Measurements from ENCODE around the gene IL17RD.
A peak's percentile ranks its signal among the peaks of the same experiment; 100 is the strongest.

IL17RD gene

GRCh38 chr3:57164657-57165573, at the start of gene IL17RD:
Gene IL17RD (minus strand): TSS chr3:57165353. CDS start chr3:57165286, 67 bp downstream.
- DNase-seq: peak in 44 of 56 donors; percentile 11 to 76 (median 44)

GRCh38 chr3:57206423-57206822, 41.3 kb upstream of the IL17RD start:
- no peak for DNase-seq

- no peak for DNase-seq
These were observed 34.7 kb upstream of the IL17RD start, which contains the start of gene HESX1 for GRCh38 chr3:57199895-57200297. Gene HESX1 (minus strand): TSS chr3:57199978. CDS start chr3:57199918, 60 bp downstream.

- no peak for DNase-seq
These were observed 29.5 kb upstream of the IL17RD start for GRCh38 chr3:57194641-57195040.

- DNase-seq: no peak
These were observed 26.9 kb upstream of the IL17RD start for GRCh38 chr3:57192028-57192427.

GRCh38 chr3:57184526-57184925, 19.4 kb upstream of the IL17RD start:
- no peak for DNase-seq

- no peak for DNase-seq
These were observed 14.6 kb upstream of the IL17RD start for GRCh38 chr3:57179580-57180410.

- no peak for DNase-seq
These were observed 10.9 kb upstream of the IL17RD start for GRCh38 chr3:57176045-57176444.

- no peak for DNase-seq
These were observed 8.5 kb upstream of the IL17RD start for GRCh38 chr3:57173687-57174086.

- no peak for DNase-seq
These were observed 5.8 kb upstream of the IL17RD start for GRCh38 chr3:57170946-57171345.

- peak in 38 of 56 donors; percentile 6 to 78 (median 44) for DNase-seq
These were observed 4.9 kb upstream of the IL17RD start for GRCh38 chr3:57169872-57170623.

- no peak for DNase-seq
These were observed 4.0 kb upstream of the IL17RD start for GRCh38 chr3:57169108-57169507.

GRCh38 chr3:57168151-57168550, 3.0 kb upstream of the IL17RD start:
- no peak for DNase-seq

- DNase-seq: no peak
These were observed 1.5 kb upstream of the IL17RD start for GRCh38 chr3:57166660-57167059.

GRCh38 chr3:57165641-57166040, 488 bp upstream of the IL17RD start:
- DNase-seq: no peak

- no peak for DNase-seq
These were observed 916 bp downstream of the IL17RD start for GRCh38 chr3:57164217-57164656.

- DNase-seq: no peak
These were observed 1.4 kb downstream of the IL17RD start for GRCh38 chr3:57163751-57164150.

- no peak for DNase-seq
These were observed 3.2 kb downstream of the IL17RD start for GRCh38 chr3:57161915-57162314.

GRCh38 chr3:57160765-57161538, 4.2 kb downstream of the IL17RD start:
- no peak for DNase-seq

- DNase-seq: no peak
These were observed 4.9 kb downstream of the IL17RD start for GRCh38 chr3:57160076-57160764.
